K562 (cell line): ENCODE results near the gene CCDC15. TPM values are rescaled to one million over a fixed set of nuclear protein-coding genes. Genes with fewer than 3 reads are reported as not detected.

ENCODE experiments used
- ATAC-seq: fragments of 200-7000 bp; cut with Tn5 transposase; 3 replicates; pipeline ENCODE4 v1.9.1; 2020; ENCODE audit warnings: moderate library complexity
- BruUV-seq: library from RNA; stranded (reverse); fragments of 400-500 nt; replicated peaks from 2 replicates; lab custom pipeline; 2021; lab: Mats Ljungman, UMichigan
- CTCF ChIA-PET: fragments of 300-600 bp; formaldehyde crosslinking; extraction: SDS; loops from one replicate; lab custom pipeline; 2021; ENCODE audit warnings: low intra/inter-chr PET ratio; lab: Yijun Ruan, JAX
- POLR2A ChIA-PET: fragments of 300-600, 350-650 bp; sonication (Branson Sonifier 250); formaldehyde crosslinking; extraction: SDS; loops from one replicate; lab custom pipeline; 2021; ENCODE audit warnings: antibody characterized with exemption, inconsistent platforms; lab: Yijun Ruan, JAX
- DNase-seq, 4 experiments: peaks; one replicate each; pipeline versions ENCODE4 v3.0.0 to v3.0.0-alpha.2; 2011 to 2018; ENCODE audit warnings: low spot score in 3 of 4, mixed read lengths in 3 of 4; ENCODE audit errors: extremely low read depth in 1 of 4
- FAIRE-seq: peaks from 2 replicates; lab custom pipeline; 2011; peaks lifted over from hg19 to GRCh38; lab: Jason Lieb, UNC
- H2AFZ ChIP-seq: 2 replicates; pipeline ENCODE4 v1.6.0; 2011; ENCODE audit warnings: low read depth, low read length, control low read depth, inconsistent platforms
- H3K27ac ChIP-seq: fragments of 200-600 bp; 3 replicates; pipeline ENCODE4 v1.8.0; 2011; ENCODE audit warnings: low read depth, mild to moderate bottlenecking, control low read depth, inconsistent platforms, low read length, moderate library complexity, mixed read lengths; ENCODE audit errors: extremely low read depth
- H3K27me3 ChIP-seq, 2 experiments: fragments of 300-600 bp in 1 of 2; 2 replicates in 1 of 2; 3 replicates in 1 of 2; pipeline versions ENCODE4 v1.6.0 to v1.8.0; 2011; ENCODE audit warnings: inconsistent platforms in 2 of 2, low read length in 2 of 2, mild to moderate bottlenecking in 1 of 2, mixed read lengths in 1 of 2, moderate library complexity in 1 of 2; ENCODE audit not compliant: control insufficient read depth in 2 of 2, insufficient read depth in 2 of 2
- H3K36me3 ChIP-seq: fragments of 300-600 bp; 3 replicates; pipeline ENCODE4 v1.8.0; 2011; ENCODE audit warnings: mild to moderate bottlenecking, low read length, inconsistent platforms; ENCODE audit not compliant: control insufficient read depth, insufficient read depth
- H3K4me1 ChIP-seq, 2 experiments: fragments of 200-600 bp in 1 of 2; replicated peaks in 1 of 2; 2 replicates in 1 of 2; 3 replicates in 1 of 2; pipeline versions ENCODE4 v1.5.1 to v1.8.0; 2011; ENCODE audit warnings: inconsistent platforms in 2 of 2, low read length in 2 of 2, mild to moderate bottlenecking in 1 of 2, mixed read lengths in 1 of 2, moderate library complexity in 1 of 2; ENCODE audit not compliant: control insufficient read depth in 2 of 2, insufficient read depth in 2 of 2
- H3K4me2 ChIP-seq: 2 replicates; pipeline ENCODE4 v1.6.1; 2011; ENCODE audit warnings: low read length, control low read depth, inconsistent platforms, mixed read lengths; ENCODE audit not compliant: insufficient read depth
- H3K4me3 ChIP-seq: fragments of 200-600 bp; sonication (generic), shearing (Covaris generic); 2 replicates; pipeline ENCODE4 v1.5.1; 2016; ENCODE audit warnings: control low read depth, inconsistent platforms
- H3K79me2 ChIP-seq: fragments of 200-600 bp; 3 replicates; pipeline ENCODE4 v1.8.0; 2011; ENCODE audit warnings: low read length, inconsistent platforms; ENCODE audit not compliant: control insufficient read depth, insufficient read depth
- H3K9ac ChIP-seq, 2 experiments: 2 replicates each; pipeline versions ENCODE4 v1.6.0 to v1.6.1; 2011; ENCODE audit warnings: low read depth in 2 of 2, low read length in 2 of 2, control low read depth in 1 of 2, inconsistent platforms in 1 of 2, mild to moderate bottlenecking in 1 of 2, mixed read lengths in 1 of 2; ENCODE audit not compliant: insufficient read depth in 1 of 2
- H3K9me1 ChIP-seq: one replicate; pipeline ENCODE4 v1.6.0; 2011; ENCODE audit warnings: inconsistent platforms, mild to moderate bottlenecking, low read length, moderate library complexity; ENCODE audit not compliant: control insufficient read depth, insufficient read depth
- H3K9me3 ChIP-seq: replicated peaks from 2 replicates; pipeline ENCODE4 v1.5.1; 2011; ENCODE audit warnings: low read depth, low read length, inconsistent platforms; ENCODE audit not compliant: control insufficient read depth, insufficient read depth
- H4K20me1 ChIP-seq: replicated peaks from 2 replicates; pipeline ENCODE4 v1.6.1; 2011; ENCODE audit warnings: low read length, inconsistent platforms, mixed read lengths; ENCODE audit not compliant: control insufficient read depth, insufficient read depth
- ASH1L ChIP-seq: fragments of 450-650 bp; IDR thresholded peaks from 2 replicates; pipeline ENCODE4 v1.6.1; 2018; ENCODE audit warnings: borderline replicate concordance, mild to moderate bottlenecking, low read depth; ENCODE audit not compliant: partially characterized antibody
- CEBPG ChIP-seq, 3 experiments: fragments of 200-800 bp in 1 of 3; sonication (Bioruptor generic) in 1 of 3; sonication (generic) in 1 of 3; formaldehyde crosslinking in 1 of 3; IDR thresholded peaks in 2 of 3; conservative IDR thresholded peaks in 1 of 3; 2 replicates each; pipeline versions ENCODE4 v1.6.1 to v1.8.0; 2016 to 2022; ENCODE audit warnings: missing compliant biosample characterization in 2 of 3, missing genetic modification characterization in 2 of 3, mild to moderate bottlenecking in 1 of 3, missing genetic modification reagents in 1 of 3
- E2F6 ChIP-seq, 2 experiments: IDR thresholded peaks; 2 replicates each; pipeline ENCODE4 v1.6.1; 2011; ENCODE audit warnings: borderline replicate concordance in 1 of 2, control low read depth in 1 of 2, low read depth in 1 of 2, low read length in 1 of 2, mild to moderate bottlenecking in 1 of 2, mixed read lengths in 1 of 2, moderate library complexity in 1 of 2; ENCODE audit not compliant: insufficient read depth in 1 of 2, insufficient read length in 1 of 2, poor library complexity in 1 of 2, severe bottlenecking in 1 of 2; ENCODE audit errors: extremely low read depth in 1 of 2
- ERF ChIP-seq: fragments of 450-650 bp; formaldehyde crosslinking; IDR thresholded peaks from 2 replicates; pipeline ENCODE4 v1.4.0; 2020; ENCODE audit warnings: mild to moderate bottlenecking, mixed read lengths
- ETS1 ChIP-seq: conservative IDR thresholded peaks from 2 replicates; pipeline ENCODE4 v1.6.1; 2011; ENCODE audit warnings: low read depth, mild to moderate bottlenecking, low read length; ENCODE audit not compliant: control insufficient read depth
- GATAD2A ChIP-seq: fragments of 450-650 bp; IDR thresholded peaks from 2 replicates; pipeline ENCODE4 v1.6.1; 2017
- GTF2A2 ChIP-seq: IDR thresholded peaks from 2 replicates; pipeline ENCODE4 v1.6.1; 2016; ENCODE audit warnings: mild to moderate bottlenecking, missing genetic modification characterization, missing compliant biosample characterization
- HES1 ChIP-seq: fragments of 450-650 bp; IDR thresholded peaks from 2 replicates; pipeline ENCODE4 v1.6.1; 2016; ENCODE audit warnings: low read depth, mild to moderate bottlenecking, moderate library complexity
- IRF1 ChIP-seq: sonication (generic); formaldehyde crosslinking; IDR thresholded peaks from 2 replicates; pipeline ENCODE4 v1.8.0; 2022; ENCODE audit warnings: missing genetic modification reagents, mild to moderate bottlenecking, borderline replicate concordance
- PYGO2 ChIP-seq: fragments of 450-650 bp; IDR thresholded peaks from 2 replicates; pipeline ENCODE4 v1.6.1; 2016; ENCODE audit warnings: mild to moderate bottlenecking, missing genetic modification characterization, moderate library complexity, missing compliant biosample characterization
- SNRNP70 ChIP-seq: fragments of 200-400 bp; formaldehyde crosslinking; optimal IDR thresholded peaks from 2 replicates; pipeline ENCODE3; 2017; ENCODE audit warnings: low read depth, low read length
- ZNF444 ChIP-seq: fragments of 250-450 bp; sonication (Bioruptor Pico); IDR thresholded peaks from 2 replicates; pipeline ENCODE4 v1.4.0; 2020; ENCODE audit warnings: mild to moderate bottlenecking, moderate library complexity
- ZNF655 ChIP-seq: fragments of 250-450 bp; sonication (Bioruptor Pico); IDR thresholded peaks from 2 replicates; pipeline ENCODE4 v1.5.0; 2021
- WGBS: fragments of 100-300 bp; shearing (Covaris generic); methylation state at CpG from one replicate; pipeline ENCODE4 v1.1.6; 2016; ENCODE audit warnings: low coverage, mixed read lengths; ENCODE audit not compliant: insufficient coverage; ENCODE audit errors: missing lambda C conversion rate; 5-methylcytosine and 5-hydroxymethylcytosine counted together
- in situ Hi-C: fragments of 300-500 bp; cut with MboI; formaldehyde crosslinking; loops from 4 replicates; pipeline ENCODE4 v1.15.0; 2018; ENCODE audit warnings: inconsistent platforms, mixed read lengths
- intact Hi-C: fragments of 100-400 bp; cut with micrococcal nuclease; formaldehyde crosslinking; loops from 2 replicates; pipeline ENCODE4 v1.14.2; 2022
- polyA plus RNA-seq, 8 experiments: library from polyadenylated mRNA; depleted of rRNA in 4 of 8; stranded (reverse) in 5 of 8; unstranded in 3 of 8; fragments of >200 nt; fragmentation: Nextera tagmentation in 2 of 8; fragmentation: Illumina TruSeq in 1 of 8; extraction: Ambion mirVana in 2 of 8; extraction: Trizol in 1 of 8; gene quantifications; 2 replicates each; pipeline versions ENCODE4 v1.2.1 to v1.2.3, GENCODE V29; 2011 to 2014; ENCODE audit warnings: inconsistent platforms in 1 of 8, missing spikeins in 1 of 8
- total RNA-seq, 7 experiments: library from RNA; depleted of rRNA in 6 of 7; stranded (reverse); fragments of >200 nt in 6 of 7; fragmentation: Illumina TruSeq in 2 of 7; extraction: Trizol in 2 of 7; gene quantifications; 2 replicates each; pipeline versions ENCODE4 v1.2.1 to v1.2.3, GENCODE V29; 2011 to 2021; ENCODE audit warnings: low replicate concordance in 1 of 7

The CCDC15 gene
- total and polyA plus RNA-seq, 9 of the 15 experiments (the other 6 are each of a cell fraction or from before 2014, with no cell fraction given) = 1.9 to 9.2 (median 3.9) TPM

- H3K9me1 ChIP-seq = no peaks in the 10 kb centered on the region
- intact Hi-C loops (no loop called here), in situ Hi-C loops (no loop called here)
- no peak overlapping the region for H2AFZ ChIP-seq
- H3K4me3 ChIP-seq = no peak overlapping the region
- no peak for DNase-seq
- H3K4me2 ChIP-seq = no peak overlapping the region
- peaks cover 11 to 14% of the 10 kb centered on the region in 2 experiments; a peak in 4 of 5 replicates for H3K4me1 ChIP-seq
- H3K9ac ChIP-seq = no peak overlapping the region
- CTCF ChIA-PET = no interaction called here
- no peaks in the 10 kb centered on the region for H3K9me3 ChIP-seq
- no peak for FAIRE-seq
- BruUV-seq = no TSS peak
- H3K79me2 ChIP-seq = no peaks in the 10 kb centered on the region
- POLR2A ChIA-PET = no interaction called here
- H3K27me3 ChIP-seq = no peaks in the 10 kb centered on the region
- ATAC-seq = no peak
- H3K27ac ChIP-seq = no peak overlapping the region
- 71% methylated on average over 15 of the region's 19 CpGs for WGBS
- H3K36me3 ChIP-seq = no peaks in the 10 kb centered on the region
- H4K20me1 ChIP-seq = no peaks in the 10 kb centered on the region
- TF ChIP-seq ZNF444 (CRISPR knock-in tag) = no peak
- TF ChIP-seq ZNF655 = no peak
- TF ChIP-seq GTF2A2 = no peak
- no peak for TF ChIP-seq E2F6 (IDR thresholded peaks at IDR 0.05; ENCODE audit: borderline replicate concordance in 1 of 2, extremely low read depth in 1 of 2, insufficient read depth in 1 of 2, insufficient read length in 1 of 2, low read depth in 1 of 2, low read length in 1 of 2, poor library complexity in 1 of 2, severe bottlenecking in 1 of 2)
- TF ChIP-seq ETS1 = no peak
- no peak for TF ChIP-seq HES1
- TF ChIP-seq ASH1L = no peak
- no peak for TF ChIP-seq SNRNP70
- no peak for TF ChIP-seq ERF
- TF ChIP-seq IRF1 (CRISPR knock-in tag) = no peak
- no peak for TF ChIP-seq CEBPG (CRISPR knock-in tag; IDR thresholded peaks at IDR 0.05)
- TF ChIP-seq CEBPG (tag; conservative IDR thresholded peaks at IDR 0.05 in 1 of 2, IDR thresholded peaks at IDR 0.05 in 1 of 2) = no peak
- TF ChIP-seq GATAD2A = no peak
- no peak for TF ChIP-seq PYGO2
These were observed 108.4 kb downstream of the CCDC15 start for GRCh38 chr11:125062218-125062930.
